Measurements from ENCODE around the gene LGI2.

GRCh38 chr4:24979554-24979953 is 51.2 kb downstream of the LGI2 start:
- TF ChIP-seq POLR2A (IDR thresholded peaks at IDR 0.05; ENCODE audit: low read depth, low read length) (no peak), POLR2AphosphoS5 (IDR thresholded peaks at IDR 0.05; ENCODE audit: low read depth, low read length) (no peak), TAF1 (IDR thresholded peaks at IDR 0.05; ENCODE audit: borderline replicate concordance, low read depth, low read length) (no peak)
